GM18907 (cell line): ENCODE results near the gene ADCY1.
"Not testable (repeated sequence)": the region's sequence is repeated elsewhere in the genome, so short reads cannot be mapped to it uniquely, and the experiment has no call there.

Source experiments
- ATAC-seq: cut with Tn5 transposase; IDR thresholded peaks from one replicate; pipeline ENCODE4 v1.9.1; 2021; ENCODE audit warnings: mild to moderate bottlenecking, moderate library complexity; ENCODE audit not compliant: unreplicated experiment

Gene ADCY1

DNA sequence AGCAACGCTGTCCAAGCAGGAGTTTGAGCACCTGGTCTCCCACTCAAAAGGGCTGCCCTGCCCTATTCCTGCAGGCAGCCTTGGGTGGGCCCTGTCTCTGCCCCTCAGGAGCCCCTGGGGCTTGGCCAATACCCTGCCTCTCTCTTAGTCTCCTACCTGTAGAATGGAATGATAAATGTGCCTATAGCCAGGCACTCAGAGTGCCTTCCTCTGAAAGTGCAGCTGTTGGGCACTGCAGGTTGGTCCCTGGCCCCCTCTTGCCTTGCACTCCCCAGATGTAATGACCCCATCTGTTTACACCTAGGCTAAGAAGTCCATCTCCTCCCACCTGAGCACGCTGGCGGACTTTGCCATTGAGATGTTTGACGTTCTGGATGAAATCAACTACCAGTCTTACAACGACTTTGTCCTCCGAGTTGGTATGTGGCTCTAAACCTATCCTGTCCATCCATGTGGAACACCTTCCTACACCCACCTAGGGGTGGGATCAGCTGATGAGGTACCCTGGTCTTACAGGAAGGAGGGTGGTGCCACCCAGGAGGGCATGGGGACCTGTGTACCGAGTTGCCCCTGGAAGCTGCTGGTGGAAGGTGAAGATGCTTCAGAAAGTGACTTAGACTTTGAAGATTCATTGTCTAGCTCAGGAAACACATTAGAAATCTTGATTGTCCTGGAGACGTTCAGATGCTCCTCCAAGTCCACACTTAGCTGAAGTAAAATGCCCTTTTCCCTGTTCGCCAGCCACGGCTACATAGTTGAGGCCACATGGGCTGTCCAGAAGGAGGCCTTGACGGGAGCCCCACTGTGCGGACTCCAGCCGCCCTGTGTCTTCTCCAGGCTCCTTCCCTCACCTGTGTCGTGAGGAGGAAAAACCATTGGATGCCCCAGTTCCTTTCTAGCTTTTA, 134.1 kb downstream of the ADCY1 start:
- no peak for ATAC-seq

DNA sequence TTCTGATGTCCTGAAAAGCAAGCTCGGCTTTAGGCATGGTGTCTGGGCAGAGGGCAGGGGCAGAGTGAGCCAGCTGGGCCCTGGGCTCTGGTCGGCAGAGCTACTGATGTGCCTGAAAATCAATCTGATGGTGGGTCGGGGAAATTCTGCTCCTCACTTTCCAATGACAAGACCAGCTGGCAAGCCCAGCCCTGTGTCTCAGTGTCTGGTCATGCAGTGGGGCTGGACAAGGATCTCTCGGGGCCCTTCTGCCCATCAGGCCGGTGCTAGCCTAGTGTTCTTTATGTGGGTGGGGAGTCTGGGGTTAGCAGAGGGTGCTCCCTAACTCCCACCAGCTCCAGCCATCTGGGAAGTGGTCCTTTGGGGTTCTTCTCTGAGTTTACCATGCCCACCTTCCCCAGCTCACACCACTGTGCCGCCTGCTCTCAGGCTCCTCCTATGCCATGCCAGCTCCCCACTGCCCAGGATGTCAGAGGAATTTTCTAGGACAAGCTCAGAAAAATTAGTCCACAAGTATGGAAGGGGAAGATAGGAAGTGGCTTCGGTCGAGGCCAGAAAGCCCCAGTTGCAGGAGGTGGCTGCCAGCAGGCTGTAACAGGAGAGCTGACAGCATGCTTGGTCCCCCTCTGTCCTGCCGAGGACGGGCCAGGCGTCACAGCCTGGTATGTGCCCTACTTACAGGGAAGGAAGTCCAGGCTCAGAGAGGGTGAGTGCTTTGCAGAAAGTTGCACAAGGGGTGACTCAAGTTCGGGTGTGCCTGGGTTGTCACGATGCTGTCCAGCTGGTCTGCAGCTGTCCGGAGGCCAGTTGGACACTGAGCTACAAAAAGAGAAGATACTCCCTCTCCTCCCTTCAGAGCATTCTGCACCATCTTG, 135.2 kb downstream of the ADCY1 start:
- ATAC-seq: no peak

DNA sequence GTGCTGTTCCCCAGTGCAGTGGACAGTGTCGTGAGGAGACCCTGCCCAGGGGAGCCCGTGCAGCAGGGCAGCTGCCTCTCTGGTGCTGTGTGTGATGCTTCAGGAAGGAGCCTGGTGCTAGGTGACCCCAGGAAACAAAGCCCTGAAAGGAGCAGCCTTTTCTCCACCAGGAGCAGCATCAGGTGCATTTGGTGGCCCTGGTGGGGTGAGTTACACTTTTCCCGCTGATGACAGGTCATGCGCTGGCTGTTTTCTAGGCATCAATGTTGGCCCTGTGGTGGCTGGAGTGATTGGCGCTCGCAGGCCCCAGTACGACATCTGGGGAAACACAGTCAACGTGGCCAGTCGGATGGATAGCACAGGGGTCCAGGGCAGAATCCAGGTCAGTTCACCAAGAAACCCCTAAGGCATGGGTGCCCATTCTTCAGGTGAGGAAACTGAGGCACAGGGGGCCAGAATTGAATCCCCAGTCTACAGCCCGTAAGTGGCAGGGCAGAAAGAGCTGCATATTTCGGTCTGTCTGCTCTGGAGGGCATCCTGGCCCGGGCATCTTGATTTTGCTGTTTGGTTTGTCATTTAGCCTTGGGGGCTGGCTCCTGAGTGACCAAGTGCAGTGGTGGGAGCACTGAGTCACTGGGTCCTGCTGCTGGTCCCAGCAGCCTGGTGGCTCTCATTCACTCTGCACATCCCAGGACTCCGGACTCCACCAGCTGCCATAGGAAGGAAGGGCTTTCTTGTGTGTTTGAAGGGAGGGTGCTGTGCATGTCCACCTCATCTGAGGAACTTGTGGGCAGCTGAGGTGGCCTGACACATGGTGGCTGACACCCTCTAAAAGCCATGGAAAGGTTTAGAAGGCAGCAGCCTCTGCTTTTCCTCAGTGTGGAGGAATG, 136.3 kb downstream of the ADCY1 start:
- no peak for ATAC-seq

DNA sequence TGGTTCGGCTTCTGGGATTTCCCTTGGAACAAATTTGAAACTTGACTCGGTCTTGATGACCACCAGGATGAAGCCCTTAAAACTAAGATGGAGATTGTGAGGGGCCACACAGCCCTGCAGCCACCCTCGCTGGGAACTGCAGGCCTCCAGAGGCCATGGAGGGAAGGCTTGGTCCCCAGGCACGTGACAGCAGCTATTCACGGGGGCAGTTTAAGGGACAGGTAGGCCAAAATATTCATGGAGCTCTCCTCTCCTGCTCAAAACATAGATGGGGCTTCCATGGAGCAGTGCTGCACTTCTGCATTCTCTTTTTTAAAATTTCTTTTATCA, 137.0 kb downstream of the ADCY1 start:
- ATAC-seq: no peak

DNA sequence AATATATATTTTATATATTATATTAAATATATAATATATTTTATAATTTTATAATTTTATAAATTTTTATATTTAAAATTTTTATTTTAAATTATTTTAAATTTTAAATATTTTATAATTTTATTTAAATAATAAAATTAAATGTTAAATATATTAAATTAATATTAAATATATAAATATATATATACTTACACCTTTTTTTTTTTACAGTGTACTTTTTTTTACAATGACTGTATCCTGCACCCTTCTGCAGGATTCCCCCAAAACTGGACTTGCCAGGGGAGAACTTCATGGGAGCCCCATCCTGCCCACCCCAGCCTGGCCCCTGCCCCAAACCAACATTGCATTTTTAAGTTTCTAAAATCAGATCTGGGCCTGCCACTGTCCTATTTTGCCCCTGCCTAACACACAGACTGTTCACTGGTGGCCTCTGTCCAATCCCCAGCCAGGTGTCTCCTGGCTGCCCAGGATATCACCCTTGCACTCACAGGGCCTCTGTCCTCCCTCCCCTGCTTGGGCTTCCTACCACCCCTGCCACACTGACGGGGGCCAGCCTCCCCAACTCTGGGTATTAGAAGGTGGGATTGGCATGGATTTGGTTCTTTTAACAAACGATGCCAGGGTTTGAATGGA, 138.0 kb downstream of the ADCY1 start:
- ATAC-seq: no peak

DNA sequence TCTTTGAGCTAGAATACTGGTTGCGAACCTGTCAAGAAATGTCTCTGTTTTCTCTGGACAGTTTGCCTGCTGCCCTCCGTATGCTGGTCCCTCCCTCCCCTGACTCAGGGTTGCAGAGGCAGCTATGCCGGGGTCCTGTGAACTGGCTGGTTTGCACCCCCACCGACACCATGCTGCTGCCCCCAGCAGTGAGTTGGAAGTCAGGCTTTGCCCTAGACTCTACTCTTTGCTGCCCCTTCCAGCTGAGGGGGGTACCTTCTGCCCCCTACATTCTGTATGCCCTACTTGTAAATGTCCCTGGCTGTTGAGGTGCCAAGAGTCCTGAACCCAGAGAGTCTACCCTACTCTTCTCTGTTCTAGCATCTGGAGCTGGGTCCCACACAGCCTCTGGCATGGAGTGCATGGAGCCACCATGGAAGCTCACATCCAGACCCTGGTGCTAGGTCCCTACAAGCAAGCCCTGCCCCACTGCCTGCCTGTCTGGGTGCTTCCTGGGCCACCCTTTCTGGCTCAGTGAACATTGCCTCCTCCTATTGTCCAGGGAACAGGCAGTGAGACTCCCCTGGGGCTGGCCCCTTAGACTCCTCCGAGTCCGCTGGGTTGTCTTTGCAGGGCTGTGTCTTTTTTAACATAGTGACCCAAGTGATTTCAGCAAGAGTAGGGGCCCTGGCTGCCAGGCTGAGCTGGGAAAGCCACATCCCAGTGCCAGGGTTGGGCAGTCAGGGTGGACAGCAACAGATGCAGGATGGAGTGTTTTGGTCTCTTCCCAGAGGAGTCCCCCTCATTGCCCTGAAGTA, 138.9 kb downstream of the ADCY1 start:
- no peak for ATAC-seq

DNA sequence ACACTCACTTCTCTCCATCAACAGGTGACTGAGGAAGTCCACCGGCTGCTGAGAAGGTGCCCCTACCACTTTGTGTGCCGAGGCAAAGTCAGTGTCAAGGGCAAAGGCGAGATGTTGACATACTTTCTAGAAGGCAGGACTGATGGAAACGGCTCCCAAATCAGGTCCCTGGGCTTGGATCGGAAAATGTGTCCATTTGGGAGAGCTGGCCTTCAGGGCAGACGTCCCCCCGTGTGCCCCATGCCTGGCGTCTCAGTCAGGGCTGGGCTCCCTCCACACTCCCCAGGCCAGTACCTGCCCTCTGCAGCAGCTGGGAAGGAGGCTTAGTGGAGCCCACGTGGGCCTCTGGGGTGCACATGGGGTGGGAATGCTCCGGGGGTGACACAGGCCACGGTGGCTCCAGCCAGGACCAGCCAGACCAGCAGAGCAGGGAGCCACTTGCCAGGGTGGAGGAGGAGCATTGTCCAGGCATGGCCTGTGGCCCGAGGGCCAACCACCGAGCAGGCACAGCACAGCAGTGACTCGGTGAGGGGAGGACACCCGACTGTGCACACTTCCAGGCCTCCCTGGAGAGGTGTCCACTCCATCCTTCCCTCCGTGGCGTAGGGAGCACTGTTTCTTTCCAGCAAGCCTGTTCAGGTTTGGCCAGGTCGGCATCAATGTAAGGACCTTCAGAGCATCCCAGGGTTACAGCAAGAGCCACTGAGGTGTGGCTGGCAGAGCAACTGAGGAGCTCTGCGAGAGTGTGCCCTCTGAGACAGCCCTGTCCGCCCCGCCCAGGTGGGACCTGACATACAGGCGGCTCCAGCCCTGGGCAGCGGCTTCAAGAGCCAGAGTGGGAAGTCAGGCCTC, 139.7 kb downstream of the ADCY1 start:
- no peak for ATAC-seq

DNA sequence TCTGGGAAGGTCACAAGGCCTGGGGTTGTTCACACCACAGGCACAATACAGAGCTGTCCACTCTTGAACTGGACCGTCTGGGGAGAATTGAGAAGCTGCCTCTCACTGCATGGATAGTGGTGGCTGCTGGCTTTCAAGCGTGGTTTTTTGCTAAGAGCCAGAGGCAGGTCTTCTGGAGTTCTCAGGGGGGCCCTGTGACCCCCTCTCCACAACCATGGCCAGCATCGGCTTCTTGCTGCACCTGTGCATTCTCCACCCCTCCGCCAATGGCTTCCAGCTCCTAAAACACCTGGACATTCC, 140.3 kb downstream of the ADCY1 start:
- no peak for ATAC-seq

DNA sequence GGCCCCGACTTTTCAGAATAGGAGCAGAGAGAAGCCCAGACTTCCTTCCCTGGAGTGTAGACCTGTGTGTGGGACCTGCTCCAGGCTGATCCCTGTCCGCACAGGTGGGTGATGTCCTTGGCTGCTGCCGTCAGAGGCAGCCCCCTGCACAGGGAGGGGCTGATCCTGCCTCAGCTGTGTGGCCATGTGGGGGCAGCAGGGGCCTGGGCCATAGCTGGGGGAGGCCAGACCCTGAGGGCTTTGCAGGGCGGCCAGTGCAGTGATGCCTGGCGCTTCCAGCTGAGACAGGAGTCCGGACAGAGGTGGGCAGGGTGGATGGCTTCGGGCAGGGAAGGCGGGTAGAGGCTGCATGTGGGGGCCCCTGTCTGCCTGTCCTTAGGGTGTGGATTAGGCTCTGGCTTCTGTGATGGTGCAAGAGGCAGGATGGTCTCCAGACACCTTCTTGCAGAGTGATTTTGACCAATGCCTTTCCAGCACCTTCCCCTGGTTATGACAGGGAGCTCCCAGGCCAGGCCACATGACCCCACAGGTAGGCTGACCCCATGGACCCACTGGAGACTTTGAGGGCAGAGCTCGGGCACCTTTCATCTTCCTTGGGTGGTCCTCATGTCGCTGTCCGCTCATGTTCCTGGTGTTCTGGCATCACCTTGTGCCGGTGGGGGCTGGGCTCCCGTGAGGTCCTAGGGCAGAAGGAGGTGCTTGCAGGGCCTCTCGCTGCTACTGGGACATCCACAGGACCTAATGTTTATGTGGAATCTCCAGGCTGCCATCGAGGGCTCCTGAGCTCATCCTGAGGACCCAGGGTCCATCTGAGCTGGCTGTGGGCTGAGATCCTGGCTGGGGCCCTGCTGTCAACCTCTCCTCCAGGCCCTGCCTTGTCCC, 141.5 kb downstream of the ADCY1 start:
- no peak for ATAC-seq

DNA sequence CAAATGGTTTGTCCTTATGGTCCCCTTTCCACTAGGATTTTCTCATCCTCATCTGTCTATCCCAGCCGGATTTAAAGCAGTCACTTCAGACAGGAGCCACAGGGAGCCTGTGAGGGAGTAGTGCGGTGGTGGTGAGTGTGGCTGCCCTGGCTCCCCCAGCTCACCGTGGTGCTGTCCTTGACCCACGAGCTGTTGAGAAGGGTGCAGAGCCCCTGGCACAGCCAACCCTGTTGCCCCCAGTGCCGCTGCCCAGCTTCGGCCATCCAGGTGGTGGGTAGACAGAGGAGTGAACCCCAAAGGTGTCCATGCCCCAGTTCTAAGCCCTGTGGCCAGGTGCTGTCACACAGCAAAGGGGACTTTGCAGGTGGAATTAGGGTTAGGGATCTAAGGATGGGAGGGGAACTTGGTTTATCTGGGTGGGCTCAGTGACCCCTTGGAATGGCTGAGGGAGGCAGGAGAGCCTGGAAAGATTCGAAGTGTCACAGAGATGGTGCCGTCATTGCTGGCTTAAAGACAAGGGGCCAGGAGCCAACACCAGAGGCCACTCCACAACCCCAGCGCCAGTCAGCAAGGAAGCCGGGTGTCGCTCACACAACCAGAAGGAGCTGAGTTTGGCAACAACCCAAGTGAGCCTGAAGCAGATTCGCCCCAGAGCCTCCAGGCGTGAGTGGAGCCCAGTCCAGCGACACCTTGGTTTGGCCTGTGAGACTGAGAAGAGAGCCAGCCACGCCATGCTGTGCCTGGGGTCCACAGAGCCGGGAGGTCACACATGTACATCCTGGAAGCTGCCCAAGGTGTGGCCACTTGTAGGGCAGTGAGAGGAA, 142.4 kb downstream of the ADCY1 start:
- no peak for ATAC-seq

DNA sequence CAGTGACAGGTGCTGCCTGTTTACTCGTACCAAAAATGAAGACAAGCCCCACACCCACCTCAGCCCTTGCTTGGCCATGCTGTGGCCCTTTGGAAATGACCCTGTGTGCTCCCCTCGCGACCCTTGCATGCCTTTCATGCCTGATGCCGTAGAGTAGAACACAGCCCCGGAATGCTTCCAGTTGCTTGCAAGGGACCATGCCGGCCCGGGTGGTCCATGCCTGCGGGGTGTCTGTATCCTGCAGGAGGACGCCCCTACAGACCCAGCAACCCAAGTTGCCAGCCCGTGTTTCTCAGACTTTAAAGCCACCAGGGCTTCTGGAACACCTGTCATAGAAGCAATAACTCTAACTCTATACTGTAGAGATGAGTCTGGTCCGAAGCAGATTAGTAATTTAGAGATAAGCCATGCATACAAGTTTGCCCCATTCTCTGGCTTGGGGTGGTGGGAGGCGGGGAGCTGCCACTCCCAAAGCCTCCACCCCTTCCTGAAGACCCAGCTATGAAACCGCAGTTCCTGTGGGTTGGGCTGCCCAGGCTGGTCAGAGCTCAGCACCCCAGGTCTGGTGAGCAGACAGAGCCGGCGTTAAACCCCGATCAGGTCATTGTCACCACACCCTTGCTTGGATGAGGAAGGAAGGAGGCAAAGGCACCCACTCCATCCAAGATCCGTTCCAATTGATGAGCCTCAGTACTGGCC, 143.5 kb downstream of the ADCY1 start:
- ATAC-seq: no peak

DNA sequence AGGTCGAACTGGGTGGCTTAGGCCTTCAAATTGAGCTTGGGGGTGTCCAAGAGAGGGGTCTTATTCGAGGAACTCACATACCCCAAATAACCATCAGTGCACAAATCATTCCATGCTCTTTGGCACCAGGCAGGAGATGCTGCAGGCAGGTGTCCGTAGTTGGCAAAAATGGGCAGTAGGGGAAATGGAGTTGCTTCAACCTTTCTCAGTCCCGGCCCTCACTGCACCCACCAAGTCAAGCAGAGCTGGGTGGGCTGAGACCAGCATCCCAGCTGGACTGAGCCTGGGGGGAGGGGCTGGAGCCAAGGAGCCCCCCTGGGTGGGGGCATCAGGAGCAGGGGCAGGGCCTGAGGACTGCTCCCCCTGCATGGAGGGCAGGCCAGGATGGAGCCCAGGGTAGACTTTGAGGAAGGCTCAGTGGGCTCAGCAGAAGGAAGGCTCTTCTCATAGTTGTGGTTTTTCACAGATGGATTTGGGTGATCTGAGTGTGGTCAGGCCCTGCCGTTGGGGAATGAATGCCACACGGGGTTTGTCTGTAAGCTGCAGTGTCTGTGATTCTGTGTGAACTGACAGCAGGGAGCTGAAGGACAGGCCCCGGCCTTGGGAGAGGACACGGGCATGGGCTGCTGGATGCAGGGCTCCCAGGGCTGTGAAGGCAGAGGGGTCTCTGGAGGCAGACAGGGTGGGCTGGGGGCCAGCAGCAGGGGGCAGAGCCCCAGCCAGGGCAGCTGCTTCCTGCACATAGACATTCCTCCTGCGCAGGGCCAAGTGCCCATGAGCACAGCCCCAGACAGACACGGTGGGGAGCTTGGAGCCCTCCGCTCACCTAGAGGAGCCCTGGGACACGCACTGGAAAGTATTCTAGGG, 144.5 kb downstream of the ADCY1 start:
- no peak for ATAC-seq

DNA sequence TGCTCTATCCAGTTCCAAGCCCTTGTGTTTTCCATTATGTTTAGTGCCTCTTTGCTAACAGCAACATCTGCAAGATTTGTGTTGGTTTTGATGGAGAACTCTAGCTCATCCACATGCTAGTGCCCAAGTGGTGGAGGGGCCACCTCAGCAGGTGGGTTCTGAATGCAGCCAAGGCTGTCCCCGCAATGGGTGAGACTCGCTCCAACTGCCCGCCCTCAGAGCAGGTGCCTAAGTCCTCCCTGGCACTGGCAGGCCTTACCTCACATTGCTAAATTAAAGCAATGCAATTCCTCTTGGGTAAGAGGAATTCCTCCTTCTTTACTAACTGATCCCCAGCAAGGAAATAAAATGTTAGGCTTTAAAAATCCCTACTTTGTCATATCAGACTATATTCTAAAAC, 146.8 kb downstream of the ADCY1 start:
- ATAC-seq: no peak

DNA sequence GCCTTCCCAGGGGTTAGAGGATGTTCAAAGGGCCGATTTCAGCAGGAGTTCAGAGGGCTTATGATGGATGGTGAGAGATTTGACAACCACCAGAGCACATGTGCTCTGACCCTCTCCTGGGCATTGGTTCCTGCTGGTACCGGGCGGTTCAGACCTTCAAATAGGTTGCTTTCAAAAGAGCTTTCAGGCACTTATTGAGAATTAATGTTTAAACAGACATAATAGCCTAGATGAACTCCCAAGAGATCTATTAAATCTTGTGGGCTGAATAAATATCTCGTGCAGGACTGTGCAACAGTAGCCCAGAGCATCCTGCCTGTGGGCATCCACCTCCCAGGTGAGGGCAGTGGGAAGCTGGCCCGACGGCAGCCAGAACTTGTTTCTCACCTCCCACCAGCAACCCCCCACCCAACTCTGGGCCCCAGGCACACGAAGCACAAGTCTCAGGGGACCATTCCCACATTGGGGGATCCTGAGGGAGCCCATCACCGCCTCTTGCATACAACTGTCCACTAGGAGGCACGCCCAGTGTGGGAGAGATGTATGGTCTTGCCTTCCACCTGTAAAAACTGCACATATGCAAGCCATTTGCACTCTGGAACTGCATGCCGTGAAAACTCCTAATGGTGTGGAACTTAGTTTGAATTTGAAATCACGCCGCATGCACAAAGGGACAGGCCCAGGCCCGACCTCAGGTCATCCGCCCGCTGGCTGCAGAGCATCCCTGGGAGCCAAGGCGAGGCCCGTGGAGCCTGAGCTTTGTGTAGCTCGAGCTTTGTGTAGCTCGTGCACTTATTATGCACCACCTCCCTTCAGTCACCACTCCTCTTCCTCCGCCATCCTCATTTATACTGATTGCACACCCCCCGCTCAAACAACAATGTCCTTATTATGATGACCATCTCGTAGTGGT, 147.8 kb downstream of the ADCY1 start:
- no peak for ATAC-seq

DNA sequence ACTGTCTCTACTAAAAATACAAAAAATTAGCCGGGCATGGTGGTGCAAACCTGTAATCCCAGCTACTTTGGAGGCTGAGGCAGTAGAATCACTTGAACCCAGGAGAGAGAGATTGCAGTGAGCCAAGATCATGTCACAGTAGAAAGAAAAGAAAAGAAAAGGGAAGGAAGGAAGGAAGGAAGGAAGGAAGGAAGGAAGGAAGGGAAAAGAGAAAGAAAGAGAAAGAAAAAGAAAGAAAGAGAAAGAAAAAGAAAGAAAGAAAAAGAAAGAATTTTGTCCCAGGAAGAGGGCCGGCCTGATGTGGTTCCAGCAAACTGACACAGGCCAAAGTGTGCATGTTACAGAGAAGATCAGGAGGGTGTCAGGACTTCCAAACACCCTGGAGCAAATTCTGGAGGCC, 151.1 kb downstream of the ADCY1 start:
- ATAC-seq: not testable (repeated sequence)
